Stimulated activated CD8-positive, alpha-beta memory T cell treated with anti-CD3 and anti-CD28 coated beads, Interleukin-4, amount 100 ng/mL, for 1 hour (primary cell): ENCODE data around the gene THBS3.
"Not testable (repeated sequence)": the region's sequence is repeated elsewhere in the genome, so short reads cannot be mapped to it uniquely, and the experiment has no call there.

Experiments
- DNase-seq, 2 donors: peaks; one replicate each; pipeline ENCODE4 v3.0.0-alpha.2; 2020; ENCODE audit warnings: low read depth in 2 of 2, low spot score in 1 of 2

THBS3 gene

DNA sequence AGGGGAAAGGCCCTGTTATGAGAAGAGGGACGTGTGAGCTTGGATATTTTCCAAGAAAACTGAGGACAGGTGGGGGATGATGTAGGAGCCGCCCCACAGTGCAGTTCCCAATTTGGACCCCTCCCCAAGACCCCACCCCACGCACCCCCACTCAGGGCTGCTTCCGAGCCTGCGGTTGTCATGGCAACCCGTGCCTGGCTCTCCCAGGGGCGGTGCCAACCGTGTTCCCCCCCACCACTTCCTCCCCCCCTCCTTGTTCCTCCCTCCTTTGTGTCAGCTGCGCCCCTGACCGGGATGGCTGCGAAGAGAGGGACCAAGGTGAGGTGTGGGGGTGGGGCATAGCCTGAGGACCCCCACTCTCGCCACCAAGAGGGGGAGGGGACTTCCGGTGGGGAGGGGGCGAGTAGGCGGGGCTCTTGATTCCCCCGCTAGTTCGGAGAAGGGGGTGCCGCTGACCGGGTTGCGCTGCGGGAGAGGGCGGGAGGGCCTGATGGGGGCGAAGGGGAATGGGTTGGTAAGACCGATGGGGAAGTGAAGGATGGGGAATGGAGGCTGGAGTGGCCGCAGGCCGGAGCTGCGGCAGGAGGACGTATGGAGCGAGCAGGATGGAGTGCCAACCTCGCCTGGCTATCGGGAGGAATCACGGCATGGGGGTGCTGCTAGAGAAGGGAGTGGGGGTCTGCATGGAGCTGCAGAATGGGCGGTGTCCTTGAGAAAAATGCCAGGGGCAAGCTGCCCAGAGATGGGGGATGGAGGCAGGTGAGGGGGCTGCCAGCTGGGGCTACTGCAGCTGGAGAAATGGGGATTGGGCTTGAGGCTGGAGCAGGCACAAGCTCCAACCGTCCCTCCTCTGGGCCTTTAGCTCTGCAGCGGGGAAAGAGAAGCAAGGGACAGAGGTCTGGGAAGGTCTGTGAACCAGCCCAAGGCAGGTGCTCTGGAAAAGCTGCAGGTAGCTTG, 33.1 kb downstream of the THBS3 start:
- no peak for DNase-seq

DNA sequence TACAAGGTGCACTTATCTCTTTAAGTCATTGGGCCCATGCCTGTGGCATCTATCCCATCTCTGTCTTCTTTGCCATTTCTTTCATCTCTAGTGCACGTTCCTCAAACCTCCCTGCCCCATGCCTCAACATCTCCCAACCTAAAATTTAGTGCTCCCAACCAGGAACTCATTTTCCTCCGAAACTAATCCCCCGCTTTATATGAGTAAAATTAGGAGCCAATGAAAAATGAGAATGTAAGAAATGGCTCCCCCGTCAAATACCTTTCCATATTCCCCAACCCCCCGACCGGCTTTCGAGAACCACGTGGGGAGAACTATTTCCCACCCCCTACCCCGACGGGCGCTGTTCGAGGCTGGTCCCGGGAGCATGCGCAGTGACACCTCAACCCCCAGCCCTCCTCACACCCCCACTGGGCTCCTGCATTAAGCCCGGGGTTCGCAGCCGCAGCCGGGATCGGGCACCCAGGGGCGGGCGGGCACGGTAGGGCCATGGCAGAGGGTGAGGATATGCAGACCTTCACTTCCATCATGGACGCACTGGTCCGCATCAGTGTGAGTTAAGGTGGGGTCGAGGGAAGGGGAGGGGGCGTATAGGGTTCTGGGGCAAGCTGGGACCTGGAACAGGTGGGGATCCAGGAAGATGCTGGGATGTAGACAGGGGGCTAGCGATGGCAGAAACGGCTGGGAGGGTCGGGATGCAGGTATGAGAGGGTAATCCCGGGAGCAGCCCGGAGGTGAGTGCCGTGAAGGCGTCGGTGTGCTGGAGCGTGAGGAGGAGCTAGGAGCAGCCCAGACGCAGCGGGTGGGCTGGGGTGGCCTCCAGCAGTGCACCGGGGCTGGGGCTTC, 34.0 kb downstream of the THBS3 start, which contains the start of gene TRIM46:
TSS of gene TRIM46 (plus strand) at position 372 of the 846 bp plus-strand sequence. CDS start at position 490, 118 bp downstream.
- DNase-seq: peak in 1 of 2 donors; percentile 42

DNA sequence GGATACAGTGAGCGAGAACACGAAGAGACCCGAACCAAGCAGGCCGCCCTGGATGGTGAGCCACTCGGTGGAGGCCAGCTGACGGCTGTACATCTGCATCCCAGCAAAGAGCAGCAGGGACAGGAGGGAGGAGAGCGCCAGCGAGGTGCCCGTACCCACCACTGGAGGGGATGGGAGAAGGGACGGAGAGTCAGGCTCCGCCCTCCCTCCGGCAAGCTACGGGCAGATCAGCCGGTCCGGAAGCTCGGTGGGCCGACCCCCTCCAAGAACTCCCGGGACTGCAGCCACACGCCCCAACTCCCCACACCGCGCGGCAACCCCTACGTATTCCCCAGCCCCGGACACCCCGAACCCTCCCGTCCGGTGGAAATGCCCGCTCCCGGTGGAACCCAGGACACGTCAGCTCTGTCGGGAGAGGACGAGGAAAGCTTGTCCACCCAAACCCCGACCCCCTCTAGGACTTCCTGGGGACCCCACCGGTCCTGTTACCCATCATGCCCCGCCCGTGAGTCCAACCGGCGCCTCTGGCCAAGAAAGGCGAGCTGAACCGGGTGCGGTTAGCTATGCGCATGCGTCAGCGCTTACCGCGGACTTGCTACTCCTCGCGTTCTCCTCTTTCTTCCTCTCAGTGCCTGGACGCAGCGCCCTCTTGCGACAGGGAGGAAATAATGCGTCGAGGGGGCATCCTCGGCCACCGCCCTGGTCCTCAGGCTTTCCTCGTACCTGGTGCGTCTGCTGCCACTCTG, 34.8 kb downstream of the THBS3 start, which contains the start of gene KRTCAP2:
TSS of gene KRTCAP2 (minus strand) at position 573 of the 746 bp plus-strand sequence. CDS start at position 493, 80 bp downstream.
- DNase-seq: peak; percentile 85 to 90

DNA sequence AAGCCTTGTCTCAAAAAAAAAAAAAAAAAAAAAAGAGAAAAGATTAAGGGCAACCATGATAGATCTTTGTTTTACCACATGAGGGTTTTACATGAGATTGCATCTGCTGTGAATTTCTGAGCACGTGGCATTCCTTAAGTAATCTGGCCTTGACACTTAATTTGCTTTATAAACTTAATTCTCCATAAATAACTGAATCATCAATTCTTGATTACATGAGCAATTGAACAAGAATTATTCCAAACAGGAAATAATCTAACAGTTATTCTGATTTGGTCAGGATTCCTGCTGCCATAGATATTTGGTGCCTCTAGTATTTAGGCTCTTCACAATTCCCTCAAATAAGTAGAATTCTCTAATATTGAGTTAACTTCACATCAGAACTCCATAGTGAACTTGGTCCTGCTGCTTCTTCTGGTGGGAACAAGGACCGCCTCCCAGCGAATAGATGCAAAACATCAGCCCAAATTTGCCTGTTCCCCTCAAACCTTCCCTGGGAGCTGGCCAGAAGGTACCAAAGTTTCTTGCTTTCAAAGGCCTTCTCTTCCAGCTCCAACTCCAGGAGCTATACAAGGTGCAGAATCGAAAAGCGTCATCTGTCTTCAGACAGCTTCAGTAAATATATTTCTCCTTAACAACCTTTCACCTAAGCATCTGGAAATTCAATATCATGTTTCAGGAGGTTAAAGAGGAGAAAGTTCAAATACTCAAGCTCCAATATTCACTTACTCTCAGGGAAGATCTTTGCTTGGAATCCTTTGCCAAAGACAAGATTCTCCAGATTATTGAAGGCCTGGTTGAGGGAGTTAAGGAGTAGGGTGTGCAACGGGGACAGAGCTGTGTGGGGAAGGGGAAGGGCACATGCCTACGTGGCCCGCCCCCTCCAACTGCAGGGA, 35.6 kb downstream of the THBS3 start:
- no peak for DNase-seq

DNA sequence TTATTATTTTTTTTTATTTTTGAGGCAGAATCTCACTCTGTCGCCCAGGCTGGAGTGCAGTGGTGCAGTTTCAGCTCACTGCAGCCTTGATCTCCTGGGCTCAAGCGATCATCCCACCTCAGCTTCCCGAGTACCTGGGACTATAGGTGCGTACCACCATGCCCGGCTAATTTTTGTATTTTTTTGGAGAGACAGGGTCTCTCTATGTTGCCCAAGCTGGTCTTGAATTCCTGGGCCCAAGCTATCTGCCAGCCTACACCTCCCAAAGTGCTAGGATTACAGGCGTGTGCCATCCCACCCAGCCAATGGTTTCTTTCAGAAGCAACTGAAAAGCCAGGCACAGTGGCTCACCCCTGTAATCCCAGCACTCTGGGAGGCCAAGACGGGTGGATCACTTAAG, 36.9 kb downstream of the THBS3 start:
- DNase-seq: no peak

DNA sequence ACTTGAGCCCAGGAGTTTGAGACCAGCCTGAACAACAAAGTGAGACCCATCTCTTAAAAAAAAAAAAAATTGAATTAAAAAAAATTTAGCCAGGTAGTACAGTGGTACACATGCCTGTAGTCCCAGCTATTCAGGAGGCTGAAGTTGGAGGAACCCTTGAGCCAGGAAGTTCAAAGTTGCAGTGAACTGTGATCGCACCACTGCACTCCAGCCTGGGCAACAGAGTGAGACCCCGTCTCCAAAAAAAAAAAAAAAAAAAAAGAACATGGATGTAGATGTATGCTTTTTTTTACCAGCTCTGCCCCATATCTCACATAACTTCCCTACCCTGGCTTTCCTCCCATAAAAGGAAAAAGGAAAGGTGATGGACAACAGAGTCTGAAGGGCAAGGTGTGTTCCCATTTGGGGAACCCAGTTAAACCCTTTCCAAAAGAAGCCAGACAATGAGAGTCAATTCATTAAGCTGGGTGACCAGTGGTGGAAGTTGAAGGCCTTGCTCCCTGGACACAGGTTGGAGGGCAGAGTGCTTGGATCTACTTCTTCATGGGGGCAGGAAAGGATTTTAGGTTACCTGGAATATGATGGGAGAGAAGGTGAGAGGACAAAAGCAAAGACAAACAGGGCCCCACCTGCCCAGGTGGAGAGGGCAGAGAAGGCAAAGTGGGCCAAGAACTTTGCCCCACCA, 37.5 kb downstream of the THBS3 start:
- DNase-seq: no peak

DNA sequence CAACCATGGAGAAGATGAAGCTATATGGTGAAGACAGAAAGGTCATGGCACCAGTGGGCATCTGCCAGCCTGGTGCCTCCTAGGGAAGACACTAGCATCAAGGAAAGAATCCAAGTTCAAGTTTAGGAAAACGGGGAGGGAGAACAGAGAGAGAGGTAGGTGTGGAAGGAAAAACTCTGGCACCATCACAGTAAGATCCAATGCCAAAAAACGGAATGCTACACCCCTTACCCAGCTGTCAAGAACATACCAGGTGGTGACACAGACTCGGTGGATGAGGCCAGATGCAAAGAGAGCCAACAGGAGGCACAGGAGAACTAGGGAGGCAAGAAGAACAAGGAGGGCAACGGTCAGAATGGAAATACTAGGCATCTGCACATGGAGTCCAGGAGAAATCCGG, 38.2 kb downstream of the THBS3 start:
- DNase-seq: no peak

DNA sequence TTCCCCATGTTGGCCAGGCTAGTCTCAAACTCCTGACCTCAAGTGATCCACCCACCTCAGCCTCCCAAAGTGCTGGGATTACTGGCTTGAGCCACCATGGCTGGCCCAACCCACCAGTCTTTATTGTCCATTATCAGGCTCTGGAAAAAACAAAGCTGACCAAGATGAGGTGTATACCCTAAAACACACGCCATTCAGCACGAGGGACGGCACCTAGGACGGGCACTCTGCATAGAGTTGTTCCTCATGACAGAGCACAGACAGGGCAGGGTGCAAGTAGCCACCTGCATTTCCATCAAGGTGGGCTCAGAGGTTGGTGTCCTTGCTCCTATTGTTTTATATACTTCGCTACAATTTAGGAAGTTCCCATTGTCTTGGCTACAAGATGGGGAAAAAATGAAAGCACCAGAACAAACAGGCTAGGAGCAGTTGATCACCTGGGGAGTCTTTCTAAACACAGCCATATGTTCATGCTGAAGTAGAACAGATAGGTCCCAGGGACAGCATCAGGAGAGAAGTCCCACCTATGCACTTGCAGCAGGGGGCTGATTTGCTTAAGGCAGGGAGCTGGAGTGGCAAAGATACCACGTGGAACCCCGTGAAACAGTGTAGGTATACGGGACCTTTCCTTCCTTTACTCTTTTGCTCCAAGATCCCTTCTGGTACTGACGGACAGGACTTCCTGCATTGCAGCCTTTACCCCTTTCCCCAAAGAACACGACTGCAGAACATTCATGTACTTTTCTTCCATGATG, 39.1 kb downstream of the THBS3 start:
- DNase-seq: no peak

DNA sequence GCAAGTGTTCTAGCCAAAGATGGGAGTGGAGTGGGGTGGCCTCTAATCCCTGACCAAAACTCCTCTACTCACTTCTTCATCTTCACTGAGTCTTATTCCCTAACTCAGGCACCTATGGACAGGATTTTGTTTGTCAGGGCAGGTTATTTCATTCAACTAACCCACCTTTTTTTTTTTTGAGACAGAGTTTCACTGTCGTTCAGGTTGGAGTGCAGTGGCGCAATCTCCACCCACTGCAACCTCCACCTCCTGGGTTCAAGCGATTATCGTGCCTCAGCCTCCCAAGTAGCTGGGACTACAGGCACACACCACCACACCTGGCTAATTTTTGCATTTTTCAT, 39.6 kb downstream of the THBS3 start:
- not testable (repeated sequence) for DNase-seq

DNA sequence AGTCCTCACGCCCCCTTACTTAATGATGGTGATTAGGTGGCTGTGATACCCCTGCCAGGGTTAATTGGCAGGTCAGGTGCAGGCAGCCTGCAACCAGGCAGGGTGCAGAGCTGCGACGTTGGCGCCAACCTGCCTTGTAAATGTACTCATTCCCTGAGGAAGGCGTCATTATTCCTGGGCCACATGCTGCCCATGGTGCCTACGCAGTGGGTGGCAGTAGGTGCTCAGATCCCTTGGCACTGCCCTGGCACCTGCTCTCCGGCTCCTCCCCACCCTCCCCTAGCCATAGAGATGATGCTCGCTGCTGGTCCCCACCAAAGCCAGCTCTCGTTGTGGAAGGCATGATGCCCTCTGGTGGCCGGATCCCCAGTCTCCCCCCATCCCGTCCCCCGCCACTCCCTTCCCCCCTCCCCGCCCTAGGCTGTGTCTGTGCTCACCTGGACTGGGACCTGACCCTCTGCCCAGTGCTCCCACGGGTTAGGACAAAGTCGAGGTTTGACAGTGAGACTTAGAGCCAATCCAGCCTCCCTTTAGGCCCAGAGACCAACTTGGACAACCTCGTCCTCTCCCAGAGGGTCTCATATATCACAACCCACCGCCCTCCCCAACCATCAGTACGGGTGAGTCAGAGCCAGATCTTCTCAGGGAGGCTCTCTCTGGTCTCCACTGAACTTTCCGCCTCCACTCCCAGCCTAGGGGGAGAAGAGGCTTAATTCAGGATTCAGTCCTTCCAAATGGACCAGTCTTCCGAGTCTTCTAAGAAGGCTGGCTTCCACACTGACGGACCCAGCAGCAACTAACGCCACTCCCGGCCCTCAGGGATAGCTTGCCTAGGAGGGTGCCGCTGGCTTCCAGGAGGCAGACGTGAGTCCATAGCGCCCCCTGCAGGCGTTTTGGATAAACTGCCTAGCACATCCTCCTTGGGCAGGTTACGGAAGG, 40.3 kb downstream of the THBS3 start:
- DNase-seq: peak; percentile 75 to 77

DNA sequence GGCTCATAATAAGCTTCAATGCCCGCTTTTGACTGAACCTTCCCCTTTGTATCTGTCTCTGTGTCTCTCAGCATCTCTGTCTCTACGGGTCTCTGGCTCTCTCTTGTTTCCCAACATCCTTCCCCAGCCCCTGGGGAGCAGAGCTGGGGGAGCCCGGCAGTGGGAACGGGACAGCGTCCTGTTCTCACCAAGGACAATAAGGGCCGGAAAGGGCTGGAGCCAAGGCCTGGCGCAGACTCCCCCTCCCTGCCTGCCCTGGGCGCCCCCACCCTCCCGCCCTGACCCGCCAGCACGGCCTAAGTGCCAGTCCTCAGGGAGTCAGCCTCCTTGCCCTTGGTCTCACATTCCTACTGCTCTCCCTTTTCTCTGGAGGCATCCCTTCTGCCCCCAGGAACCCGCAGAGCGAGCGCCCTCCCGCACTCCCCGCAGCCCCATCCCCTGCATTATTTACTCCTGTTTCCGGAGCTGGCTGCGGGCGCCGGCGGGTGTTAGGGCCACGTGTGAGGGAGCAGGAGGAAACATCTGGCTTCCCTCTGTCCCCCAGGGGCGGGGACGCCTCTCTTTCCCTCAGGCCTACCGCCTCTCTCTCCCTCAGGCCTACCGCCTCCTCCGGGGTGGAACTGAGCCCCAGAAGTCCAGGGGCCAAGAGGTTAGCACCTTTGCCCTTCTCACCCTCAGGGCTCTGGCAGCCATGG, 41.1 kb downstream of the THBS3 start:
- DNase-seq: no peak

DNA sequence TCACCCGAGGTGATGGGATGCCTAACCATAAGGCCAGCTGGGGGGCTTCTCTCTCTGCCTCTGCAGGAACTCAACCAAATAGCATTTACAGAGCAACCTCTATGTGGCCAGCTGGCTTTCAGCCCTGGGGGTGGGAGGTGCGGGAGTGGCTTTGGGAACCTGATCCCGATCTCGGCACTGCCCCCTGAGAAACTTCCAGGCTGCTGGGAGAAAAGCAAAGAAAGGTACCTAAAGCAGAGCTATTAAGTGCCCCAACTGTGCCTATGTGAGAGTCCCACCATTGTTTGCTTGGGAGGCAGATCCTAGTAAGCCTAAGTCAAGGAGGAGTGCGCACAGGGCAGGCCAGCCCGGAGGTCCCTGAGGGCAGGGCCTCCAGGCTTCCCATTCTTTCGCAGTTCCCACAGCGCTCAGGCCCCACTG, 41.6 kb downstream of the THBS3 start:
- no peak for DNase-seq

DNA sequence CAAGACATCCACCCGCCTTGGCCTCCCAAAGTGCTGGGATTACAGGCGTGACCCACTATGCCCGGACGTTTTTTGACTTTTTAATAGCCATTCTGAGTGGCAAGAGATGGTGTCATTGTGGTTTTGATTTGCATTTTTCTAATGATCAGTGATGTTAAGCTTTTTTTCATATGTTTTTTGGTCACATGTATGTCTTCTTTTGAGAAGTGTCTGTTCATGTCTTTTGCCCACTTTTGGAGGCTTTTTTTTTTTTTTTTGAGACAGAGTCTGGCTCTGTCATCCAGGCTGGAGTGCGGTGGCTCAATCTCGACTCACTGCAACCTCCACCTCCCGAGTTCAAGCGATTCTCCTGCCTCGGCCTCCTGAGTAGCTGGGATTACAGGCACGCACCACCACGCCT, 43.1 kb downstream of the THBS3 start:
- not testable (repeated sequence) for DNase-seq

DNA sequence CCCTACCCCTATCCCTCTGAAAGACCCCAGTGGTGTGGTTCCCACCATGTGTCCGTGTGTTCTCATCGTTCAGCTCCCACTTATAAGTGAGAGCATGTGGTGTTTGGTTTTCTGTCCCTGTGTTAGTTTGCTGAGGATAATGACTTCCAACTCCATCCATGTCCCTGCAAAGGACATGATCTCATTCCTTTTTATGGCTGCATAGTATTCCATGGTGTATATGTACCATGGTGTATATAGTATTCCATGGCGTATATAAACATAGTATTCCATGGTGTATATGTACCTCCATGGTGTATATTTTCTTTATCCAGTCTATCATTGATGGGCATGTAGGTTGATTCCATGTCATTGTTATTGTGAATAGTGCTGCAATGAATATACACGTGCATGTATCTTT, 43.9 kb downstream of the THBS3 start:
- DNase-seq: not testable (repeated sequence)

DNA sequence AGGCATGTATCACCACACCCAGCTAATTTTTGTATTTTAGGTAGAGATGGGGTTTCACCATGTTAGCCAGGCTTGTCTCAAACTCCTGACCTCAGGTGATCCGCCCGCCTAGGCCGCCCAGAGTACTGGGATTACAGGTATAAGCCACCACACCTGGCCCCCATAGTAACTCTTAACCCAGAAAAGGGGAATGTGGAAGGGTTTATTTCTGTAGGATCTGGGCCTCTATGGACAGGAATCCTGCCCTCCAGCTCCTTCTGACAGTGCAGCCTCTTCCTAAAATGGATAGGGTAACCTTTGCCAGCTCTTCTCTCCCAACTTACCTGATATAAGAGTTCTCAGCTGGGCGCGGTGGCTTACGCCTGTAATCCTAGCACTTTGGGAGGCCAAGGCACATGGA, 45.1 kb downstream of the THBS3 start:
- DNase-seq: not testable (repeated sequence)

DNA sequence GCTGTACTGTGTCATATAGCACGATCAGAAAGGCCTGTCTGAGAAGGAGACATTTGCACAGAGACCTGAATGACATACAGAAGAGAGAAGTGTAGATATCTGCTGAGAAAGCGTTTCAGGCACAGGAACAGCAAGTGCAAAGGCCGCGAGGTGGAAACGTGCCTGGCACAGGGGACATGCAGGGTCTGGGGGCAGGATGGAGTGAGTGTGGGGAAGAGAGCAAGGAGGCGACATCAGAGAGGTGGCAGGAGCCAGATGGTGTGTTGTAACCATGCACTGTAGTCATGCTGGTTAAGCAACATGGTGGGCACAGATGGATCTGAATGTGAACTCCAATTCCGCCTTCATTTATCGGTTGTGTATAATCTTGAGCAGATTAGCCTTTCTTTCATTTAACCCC, 47.6 kb downstream of the THBS3 start:
- no peak for DNase-seq

DNA sequence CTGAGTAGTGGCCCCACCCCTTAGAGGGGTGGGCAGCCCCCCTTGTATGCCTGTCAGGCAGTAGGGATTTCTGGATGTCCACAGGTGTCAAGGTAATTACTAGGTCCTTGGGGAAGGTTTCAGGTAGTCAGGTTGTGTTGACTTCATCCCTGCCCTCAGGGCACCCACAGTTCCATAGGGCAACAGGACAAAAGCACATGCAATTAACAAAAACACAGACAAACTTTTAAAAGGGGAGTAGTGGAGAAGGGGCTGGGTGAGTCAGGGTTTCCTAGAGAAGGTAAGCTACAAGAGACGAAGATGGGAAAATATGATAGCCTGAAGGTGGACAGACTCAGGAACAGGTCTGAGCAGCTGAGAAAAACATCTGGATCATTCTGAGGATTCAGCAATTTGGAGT, 48.7 kb downstream of the THBS3 start:
- no peak for DNase-seq
